ENCODE data around the gene RNF212. TPM values are rescaled to one million over a fixed set of nuclear protein-coding genes. Genes with fewer than 3 reads are reported as not detected.

Gene RNF212
- total RNA-seq, 2 donors from 2014 or later, result 7.1 to 15.3 TPM

DNA sequence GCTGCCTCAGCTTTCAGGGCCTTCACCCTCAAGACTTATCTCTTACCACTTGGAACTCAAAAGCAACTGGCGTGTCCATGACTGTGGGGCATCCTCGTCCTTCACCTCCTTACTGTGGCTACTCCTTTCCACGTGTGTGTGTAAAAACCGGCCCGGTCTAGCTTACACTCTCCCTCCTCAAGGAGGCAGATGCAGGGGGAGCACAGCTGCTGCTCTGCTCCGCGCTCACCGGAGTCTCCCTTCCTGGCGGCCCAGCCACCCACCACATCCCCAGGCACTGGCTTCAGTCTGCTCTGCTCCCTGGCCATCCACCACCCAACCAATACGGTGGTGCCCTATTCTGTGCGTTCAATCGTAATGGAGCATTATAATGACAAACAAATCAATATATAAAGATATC is 8.3 kb downstream of the RNF212 start:
- H3K27ac ChIP-seq, result no peak overlapping the region
- H3K27me3 ChIP-seq (replicated peaks; ENCODE audit: insufficient read depth), result no peaks in the 10 kb centered on the region
- intact Hi-C loops (cut with DNase I), result no loop called here
- H3K4me1 ChIP-seq (replicated peaks), result no peaks in the 10 kb centered on the region
- no peak for DNase-seq (ENCODE audit: low spot score)
- 86% methylated on average over 12 of the region's 12 CpGs for WGBS
- no peaks in the 10 kb centered on the region for H3K36me3 ChIP-seq
- H3K9me3 ChIP-seq, result no peaks in the 10 kb centered on the region
- TF ChIP-seq POLR2AphosphoS5 (IDR thresholded peaks at IDR 0.05), result no peak
- no peak for TF ChIP-seq POLR2A (IDR thresholded peaks at IDR 0.05)
- no peak overlapping the region for H3K4me3 ChIP-seq

- no peak for DNase-seq (ENCODE audit: low spot score)
These were observed 8.7 kb downstream of the RNF212 start for GRCh38 chr4:1104647-1105046.

DNA sequence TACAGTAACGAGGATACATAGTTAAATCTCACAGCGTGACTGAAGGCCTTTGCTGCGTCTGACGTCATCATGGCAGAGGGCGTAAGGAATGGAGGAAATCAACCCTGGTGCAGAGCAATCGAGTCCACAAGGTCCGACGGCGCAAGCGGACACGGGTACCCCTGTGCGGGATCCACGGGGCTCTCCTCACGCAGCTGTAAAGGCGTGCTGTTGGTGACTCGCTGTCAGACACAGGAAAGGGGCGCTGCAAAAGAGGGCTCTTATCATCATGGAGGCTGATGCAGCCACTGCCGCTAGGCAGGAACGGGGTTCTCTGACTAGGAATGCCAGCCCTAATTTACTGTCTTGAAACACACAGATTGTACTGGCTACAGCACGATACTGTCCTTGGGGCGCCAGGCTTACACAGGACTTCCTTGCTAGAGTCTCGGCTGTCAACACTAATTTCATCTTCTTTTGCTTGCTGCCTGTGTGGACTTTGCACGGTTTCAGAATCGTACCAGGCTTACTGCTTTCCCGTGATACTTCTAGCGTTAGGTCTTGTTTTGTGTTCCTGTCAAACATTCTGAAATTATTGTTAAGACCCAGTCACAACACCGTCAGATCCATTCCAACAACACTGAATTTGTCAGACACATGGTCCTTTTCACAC is 13.6 kb downstream of the RNF212 start:
- TF ChIP-seq CTCF (IDR thresholded peaks at IDR 0.05), result no peak
- no peak for TF ChIP-seq POLR2A (IDR thresholded peaks at IDR 0.05)
- TF ChIP-seq POLR2AphosphoS5 (IDR thresholded peaks at IDR 0.05), result no peak

More at GRCh38 chr4:1104647-1105046, 8.7 kb downstream of the RNF212 start:
- H3K4me3 ChIP-seq, result no peak overlapping the region
- intact Hi-C loops (cut with DNase I), result no loop called here
- H3K36me3 ChIP-seq, result no peaks in the 10 kb centered on the region
- no peaks in the 10 kb centered on the region for H3K9me3 ChIP-seq
- H3K4me1 ChIP-seq (replicated peaks), result no peaks in the 10 kb centered on the region
- 88% methylated on average over 8 of the region's 8 CpGs for WGBS
- no peak for TF ChIP-seq CTCF (IDR thresholded peaks at IDR 0.05)
- no peak for TF ChIP-seq POLR2A (IDR thresholded peaks at IDR 0.05)
- TF ChIP-seq POLR2AphosphoS5 (IDR thresholded peaks at IDR 0.05), result no peak
- H3K27ac ChIP-seq, result no peak overlapping the region
- H3K27me3 ChIP-seq (replicated peaks; ENCODE audit: insufficient read depth), result no peaks in the 10 kb centered on the region

GRCh38 chr4:1099270-1099669 is 14.1 kb downstream of the RNF212 start:
- DNase-seq (ENCODE audit: low spot score), result no peak
- no peak for TF ChIP-seq POLR2AphosphoS5 (IDR thresholded peaks at IDR 0.05)
- no peak for TF ChIP-seq POLR2A (IDR thresholded peaks at IDR 0.05)
- TF ChIP-seq CTCF (IDR thresholded peaks at IDR 0.05), result no peak
- intact Hi-C loops (cut with DNase I), result no loop called here
- WGBS, result 95% methylated on average over 9 of the region's 9 CpGs
- Histone ChIP-seq H3K27me3 (replicated peaks; ENCODE audit: insufficient read depth) (no peaks in the 10 kb centered on the region), H3K4me3 (no peak overlapping the region), H3K4me1 (replicated peaks) (no peaks in the 10 kb centered on the region), H3K9me3 (no peaks in the 10 kb centered on the region), H3K27ac (no peak overlapping the region), H3K36me3 (no peaks in the 10 kb centered on the region)

More for the DNA sequence above, 13.6 kb downstream of the RNF212 start:
- Histone ChIP-seq H3K27me3 (replicated peaks; ENCODE audit: insufficient read depth) (no peaks in the 10 kb centered on the region), H3K27ac (no peak overlapping the region), H3K9me3 (no peaks in the 10 kb centered on the region), H3K4me1 (replicated peaks) (no peaks in the 10 kb centered on the region), H3K4me3 (no peak overlapping the region), H3K36me3 (no peaks in the 10 kb centered on the region)
- no peak for DNase-seq (ENCODE audit: low spot score)
- 86% methylated on average over 27 of the region's 27 CpGs for WGBS
- intact Hi-C loops (cut with DNase I), result no loop called here

GRCh38 chr4:1098311-1098925 is 14.9 kb downstream of the RNF212 start:
- no peaks in the 10 kb centered on the region for H3K27me3 ChIP-seq (replicated peaks; ENCODE audit: insufficient read depth)
- no peak overlapping the region for H3K27ac ChIP-seq
- H3K9me3 ChIP-seq, result no peaks in the 10 kb centered on the region
- H3K4me3 ChIP-seq, result no peak overlapping the region
- H3K4me1 ChIP-seq (replicated peaks), result no peaks in the 10 kb centered on the region
- 93% methylated on average over 8 of the region's 8 CpGs for WGBS
- H3K36me3 ChIP-seq, result no peaks in the 10 kb centered on the region
- TF ChIP-seq POLR2A (IDR thresholded peaks at IDR 0.05) (no peak), POLR2AphosphoS5 (IDR thresholded peaks at IDR 0.05) (no peak), CTCF (IDR thresholded peaks at IDR 0.05) (no peak)
- DNase-seq (ENCODE audit: low spot score), result no peak
- intact Hi-C loops (cut with DNase I), result no loop called here
